GM21360 (cell line): Measurements from ENCODE around the gene TMEFF2.
"Not testable (repeated sequence)": the region's sequence is repeated elsewhere in the genome, so short reads cannot be mapped to it uniquely, and the experiment has no call there.

Source experiments
- ATAC-seq: cut with Tn5 transposase; IDR thresholded peaks from one replicate; pipeline ENCODE4 v1.9.1; 2021; ENCODE audit warnings: mild to moderate bottlenecking, moderate library complexity; ENCODE audit not compliant: unreplicated experiment

Gene TMEFF2

GRCh38 chr2:192132604-192133003, 62.1 kb downstream of the TMEFF2 start:
- ATAC-seq: not testable (repeated sequence)

- not testable (repeated sequence) for ATAC-seq
Observed at GRCh38 chr2:192130312-192130711, 64.4 kb downstream of the TMEFF2 start.

GRCh38 chr2:192128655-192129054, 66.1 kb downstream of the TMEFF2 start:
- ATAC-seq: no peak

- ATAC-seq: no peak
Observed at GRCh38 chr2:192127434-192127833, 67.3 kb downstream of the TMEFF2 start.

- ATAC-seq: no peak
Observed at GRCh38 chr2:192126912-192127311, 67.8 kb downstream of the TMEFF2 start.

- ATAC-seq: no peak
Observed at GRCh38 chr2:192126426-192126825, 68.3 kb downstream of the TMEFF2 start.

GRCh38 chr2:192124571-192124970, 70.2 kb downstream of the TMEFF2 start:
- ATAC-seq: no peak

- ATAC-seq: no peak
Observed at GRCh38 chr2:192123847-192124246, 70.9 kb downstream of the TMEFF2 start.

- ATAC-seq: no peak
Observed at GRCh38 chr2:192122946-192123345, 71.8 kb downstream of the TMEFF2 start.

- no peak for ATAC-seq
Observed at GRCh38 chr2:192122141-192122540, 72.6 kb downstream of the TMEFF2 start.

- no peak for ATAC-seq
Observed at GRCh38 chr2:192119536-192119935, 75.2 kb downstream of the TMEFF2 start.

- ATAC-seq: no peak
Observed at GRCh38 chr2:192117705-192118104, 77.0 kb downstream of the TMEFF2 start.

- not testable (repeated sequence) for ATAC-seq
Observed at GRCh38 chr2:192111536-192111935, 83.2 kb downstream of the TMEFF2 start.

- ATAC-seq: no peak
Observed at GRCh38 chr2:192099742-192100141, 95.0 kb downstream of the TMEFF2 start.

GRCh38 chr2:192098814-192099491, 95.8 kb downstream of the TMEFF2 start:
- ATAC-seq: no peak

GRCh38 chr2:192091476-192091875, 103.3 kb downstream of the TMEFF2 start:
- no peak for ATAC-seq

GRCh38 chr2:192090911-192091310, 103.8 kb downstream of the TMEFF2 start:
- no peak for ATAC-seq

GRCh38 chr2:192087398-192087958, 107.3 kb downstream of the TMEFF2 start:
- ATAC-seq: no peak

- no peak for ATAC-seq
Observed at GRCh38 chr2:192082121-192082520, 112.6 kb downstream of the TMEFF2 start.

GRCh38 chr2:192080096-192080495, 114.6 kb downstream of the TMEFF2 start:
- not testable (repeated sequence) for ATAC-seq

GRCh38 chr2:192073878-192074277, 120.9 kb downstream of the TMEFF2 start:
- no peak for ATAC-seq

- no peak for ATAC-seq
Observed at GRCh38 chr2:192072778-192073177, 122.0 kb downstream of the TMEFF2 start.

- no peak for ATAC-seq
Observed at GRCh38 chr2:192072261-192072660, 122.5 kb downstream of the TMEFF2 start.
